T-helper 2 cell treated with Interferon-gamma antibody and Interleukin-4, amounts not matched to agents 5 μg/mL and 100 μg/mL, for 36 hours (primary cell): ENCODE data around the gene PCDH9.

ENCODE experiments used
- DNase-seq: peaks from one replicate; pipeline ENCODE4 v3.0.0; 2021; ENCODE audit warnings: low spot score
- H3K27ac Mint-ChIP-seq: one replicate; pipeline ENCODE4 v1.8.0; 2021; ENCODE audit warnings: mild to moderate bottlenecking, mixed read lengths
- H3K27me3 Mint-ChIP-seq: one replicate; pipeline ENCODE4 v1.8.0; 2021; ENCODE audit warnings: low read depth, mixed read lengths
- H3K36me3 Mint-ChIP-seq: one replicate; pipeline ENCODE4 v1.8.0; 2021; ENCODE audit warnings: low read depth, mixed read lengths
- H3K4me1 Mint-ChIP-seq: one replicate; pipeline ENCODE4 v1.8.0; 2021; ENCODE audit warnings: low read depth, mixed read lengths
- H3K4me3 Mint-ChIP-seq: one replicate; pipeline ENCODE4 v1.8.0; 2022; ENCODE audit warnings: mild to moderate bottlenecking, moderate library complexity, mixed read lengths
- H3K9me3 Mint-ChIP-seq: one replicate; pipeline ENCODE4 v1.8.0; 2021; ENCODE audit warnings: mixed read lengths

PCDH9 gene

GRCh38 chr13:66576381-66576780, 653.8 kb downstream of the PCDH9 start:
- H3K4me3 Mint-ChIP-seq, result no peak overlapping the region
- no peaks in the 10 kb centered on the region for H3K36me3 Mint-ChIP-seq
- H3K27ac Mint-ChIP-seq, result no peak overlapping the region
- peaks cover 4% of the 10 kb centered on the region for H3K9me3 Mint-ChIP-seq
- no peak for DNase-seq
- H3K27me3 Mint-ChIP-seq, result no peaks in the 10 kb centered on the region
- no peaks in the 10 kb centered on the region for H3K4me1 Mint-ChIP-seq

DNA sequence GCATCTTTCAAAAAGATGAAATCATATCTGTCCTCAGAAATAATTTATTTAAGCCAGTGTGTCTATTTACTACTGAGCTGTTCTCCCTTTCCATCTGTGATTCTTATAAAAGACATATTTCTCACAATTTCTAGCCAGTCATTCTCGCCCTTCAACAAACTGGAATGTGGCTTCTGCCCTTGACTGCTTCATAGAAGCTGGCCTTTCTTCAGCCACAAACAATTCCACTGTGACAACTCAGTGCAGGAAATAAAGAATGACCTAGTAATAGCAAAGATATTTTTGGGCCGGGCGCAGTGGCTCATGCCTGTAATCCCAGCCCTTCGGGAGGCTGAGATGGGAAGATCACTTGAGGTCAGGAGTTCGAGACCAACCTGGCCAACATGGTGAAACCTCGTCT, 655.5 kb downstream of the PCDH9 start:
- Mint-ChIP-seq H3K27me3 (no peaks in the 10 kb centered on the region), H3K4me3 (no peak overlapping the region), H3K9me3 (peaks cover 4% of the 10 kb centered on the region), H3K4me1 (no peaks in the 10 kb centered on the region), H3K36me3 (no peaks in the 10 kb centered on the region), H3K27ac (no peak overlapping the region)
- DNase-seq, result no peak

- H3K36me3 Mint-ChIP-seq, result no peaks in the 10 kb centered on the region
- H3K27ac Mint-ChIP-seq, result no peak overlapping the region
- H3K27me3 Mint-ChIP-seq, result no peaks in the 10 kb centered on the region
- no peak overlapping the region for H3K4me3 Mint-ChIP-seq
- no peaks in the 10 kb centered on the region for H3K9me3 Mint-ChIP-seq
- no peak for DNase-seq
- no peaks in the 10 kb centered on the region for H3K4me1 Mint-ChIP-seq
Observed at GRCh38 chr13:66567899-66568612, 662.1 kb downstream of the PCDH9 start.

GRCh38 chr13:66565279-66565678, 664.9 kb downstream of the PCDH9 start:
- H3K4me3 Mint-ChIP-seq, result no peak overlapping the region
- H3K36me3 Mint-ChIP-seq, result no peaks in the 10 kb centered on the region
- no peak overlapping the region for H3K27ac Mint-ChIP-seq
- no peaks in the 10 kb centered on the region for H3K4me1 Mint-ChIP-seq
- H3K9me3 Mint-ChIP-seq, result no peaks in the 10 kb centered on the region
- no peak for DNase-seq
- no peaks in the 10 kb centered on the region for H3K27me3 Mint-ChIP-seq

DNA sequence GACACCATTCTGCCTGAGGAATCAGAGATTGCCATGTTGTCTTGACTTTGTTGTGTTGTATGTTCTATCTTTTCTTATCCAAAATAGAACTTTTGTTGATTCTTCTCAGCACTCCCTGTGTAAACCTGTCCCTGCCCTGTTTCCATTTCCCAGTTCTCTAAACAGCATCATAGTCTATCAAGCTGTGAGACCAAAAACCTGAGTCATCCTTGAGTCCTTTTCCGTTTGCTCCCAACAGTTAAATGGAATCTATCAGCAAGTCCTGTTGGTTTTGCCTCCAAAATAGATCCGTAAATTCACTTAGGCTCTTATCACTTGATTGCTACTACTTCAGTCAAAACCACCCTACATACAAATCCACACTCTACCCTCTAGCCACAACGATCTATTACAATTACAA, 667.1 kb downstream of the PCDH9 start:
- H3K36me3 Mint-ChIP-seq, result no peaks in the 10 kb centered on the region
- no peaks in the 10 kb centered on the region for H3K4me1 Mint-ChIP-seq
- H3K27ac Mint-ChIP-seq, result no peak overlapping the region
- no peak for DNase-seq
- H3K9me3 Mint-ChIP-seq, result no peaks in the 10 kb centered on the region
- no peak overlapping the region for H3K4me3 Mint-ChIP-seq
- H3K27me3 Mint-ChIP-seq, result no peaks in the 10 kb centered on the region

DNA sequence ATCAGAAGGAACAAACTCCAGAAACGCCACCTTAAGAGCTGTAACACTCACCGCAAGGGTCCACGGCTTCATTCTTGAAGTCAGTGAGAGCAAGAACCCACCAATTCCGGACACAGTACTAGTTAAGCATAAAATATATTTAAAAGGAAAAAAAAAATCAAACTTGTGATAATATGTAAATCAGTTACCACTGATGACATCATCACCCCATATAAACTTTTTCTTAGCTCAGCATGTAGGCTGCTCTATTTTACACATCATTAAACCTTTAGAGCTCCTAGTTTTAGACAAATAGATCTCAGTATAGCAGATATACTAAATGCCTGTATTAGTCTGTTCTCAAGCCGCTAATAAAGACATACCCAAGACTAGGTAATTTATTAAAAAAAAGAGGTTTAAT, 668.1 kb downstream of the PCDH9 start:
- DNase-seq, result no peak
- Mint-ChIP-seq H3K4me1 (no peaks in the 10 kb centered on the region), H3K27ac (no peak overlapping the region), H3K36me3 (no peaks in the 10 kb centered on the region), H3K9me3 (no peaks in the 10 kb centered on the region), H3K27me3 (no peaks in the 10 kb centered on the region), H3K4me3 (no peak overlapping the region)

DNA sequence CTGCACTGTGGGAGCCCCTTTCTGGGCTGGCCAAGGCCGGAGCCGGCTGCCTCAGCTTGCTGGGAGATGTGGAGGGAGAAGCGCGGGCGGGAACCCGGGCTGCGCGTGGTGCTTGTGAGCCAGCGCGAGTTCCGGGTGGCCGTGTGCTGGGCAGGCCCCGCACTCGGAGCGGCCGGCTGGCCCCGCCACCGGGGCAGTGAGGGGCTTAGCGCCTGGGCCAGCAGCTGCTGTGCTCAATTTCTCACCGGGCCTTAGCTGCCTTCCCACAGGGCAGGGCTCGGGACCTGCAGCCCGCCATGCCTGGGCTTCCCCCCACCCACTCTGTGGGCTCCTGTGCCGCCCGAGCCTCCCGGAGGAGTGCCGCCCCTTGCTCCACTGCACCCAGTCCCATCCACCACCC, 669.1 kb downstream of the PCDH9 start:
- H3K27ac Mint-ChIP-seq, result no peak overlapping the region
- no peaks in the 10 kb centered on the region for H3K9me3 Mint-ChIP-seq
- H3K4me1 Mint-ChIP-seq, result no peaks in the 10 kb centered on the region
- H3K27me3 Mint-ChIP-seq, result no peaks in the 10 kb centered on the region
- H3K4me3 Mint-ChIP-seq, result no peak overlapping the region
- no peaks in the 10 kb centered on the region for H3K36me3 Mint-ChIP-seq
- no peak for DNase-seq

DNA sequence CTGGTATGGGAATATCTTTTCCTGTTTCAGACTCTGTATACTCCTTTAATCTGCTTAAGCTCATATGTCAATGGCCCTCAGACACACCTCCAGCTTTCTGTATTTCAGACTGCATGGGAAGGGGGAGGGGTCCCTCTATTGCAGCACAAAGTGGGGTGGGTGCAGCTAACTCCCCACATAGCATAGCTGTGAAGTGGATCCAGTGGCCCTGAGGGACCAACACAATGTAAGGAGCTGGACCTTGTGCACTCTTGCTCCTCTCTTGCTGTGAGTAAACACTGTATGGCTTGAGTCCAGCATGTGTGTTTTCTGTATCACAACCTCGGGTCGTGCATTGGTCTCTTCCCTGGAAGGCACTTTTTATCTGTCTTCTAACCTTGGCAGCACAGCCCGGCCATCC, 669.9 kb downstream of the PCDH9 start:
- Mint-ChIP-seq H3K9me3 (no peaks in the 10 kb centered on the region), H3K4me3 (no peak overlapping the region), H3K27me3 (no peaks in the 10 kb centered on the region), H3K4me1 (no peaks in the 10 kb centered on the region), H3K27ac (no peak overlapping the region), H3K36me3 (no peaks in the 10 kb centered on the region)
- DNase-seq, result no peak

DNA sequence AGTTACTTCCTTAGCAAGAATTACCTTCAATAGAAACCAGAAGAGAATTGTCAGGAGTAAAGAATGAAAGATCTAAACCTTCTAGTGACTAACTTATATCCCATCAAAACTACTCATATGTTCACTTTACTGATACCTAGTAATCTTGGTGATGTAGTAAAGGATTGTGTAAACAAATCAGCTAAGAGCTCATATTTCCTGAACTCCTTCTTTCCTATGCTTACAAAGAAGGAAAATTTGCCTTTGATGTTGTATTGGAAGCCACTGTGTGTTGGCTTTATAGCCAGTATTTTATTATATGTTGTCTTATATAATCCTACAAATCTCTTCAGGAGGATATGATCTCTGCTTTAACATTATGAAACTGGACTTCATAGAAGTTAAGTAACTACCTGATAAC, 671.0 kb downstream of the PCDH9 start:
- Mint-ChIP-seq H3K4me1 (no peaks in the 10 kb centered on the region), H3K4me3 (no peak overlapping the region), H3K36me3 (no peaks in the 10 kb centered on the region), H3K9me3 (no peaks in the 10 kb centered on the region), H3K27ac (no peak overlapping the region), H3K27me3 (no peaks in the 10 kb centered on the region)
- no peak for DNase-seq

- Mint-ChIP-seq H3K9me3 (no peaks in the 10 kb centered on the region), H3K36me3 (no peaks in the 10 kb centered on the region), H3K27me3 (no peaks in the 10 kb centered on the region), H3K27ac (no peak overlapping the region), H3K4me3 (no peak overlapping the region), H3K4me1 (no peaks in the 10 kb centered on the region)
- DNase-seq, result no peak
Observed at GRCh38 chr13:66558506-66558905, 671.6 kb downstream of the PCDH9 start.

DNA sequence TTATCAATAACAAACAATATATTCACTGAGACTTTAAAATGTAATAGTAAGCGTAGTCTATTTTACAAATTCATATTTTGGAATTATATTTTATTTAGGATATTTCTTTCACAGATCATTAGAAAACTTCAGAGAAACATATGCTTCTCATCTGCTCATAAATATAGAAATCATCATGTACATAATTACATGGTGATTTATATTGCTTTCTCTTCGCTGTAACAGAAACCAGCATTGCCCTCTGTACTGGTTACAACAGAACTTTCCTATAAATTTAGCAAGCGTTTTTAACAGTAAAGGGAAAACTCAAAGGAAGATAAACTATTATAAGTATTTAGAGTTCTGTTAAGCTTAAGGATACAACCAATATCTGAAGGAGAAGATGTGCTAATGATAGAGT, 672.8 kb downstream of the PCDH9 start:
- no peak overlapping the region for H3K27ac Mint-ChIP-seq
- H3K36me3 Mint-ChIP-seq, result no peaks in the 10 kb centered on the region
- H3K27me3 Mint-ChIP-seq, result no peaks in the 10 kb centered on the region
- H3K9me3 Mint-ChIP-seq, result peaks cover 2% of the 10 kb centered on the region
- H3K4me3 Mint-ChIP-seq, result no peak overlapping the region
- no peak for DNase-seq
- H3K4me1 Mint-ChIP-seq, result no peaks in the 10 kb centered on the region

- Mint-ChIP-seq H3K36me3 (no peaks in the 10 kb centered on the region), H3K4me1 (no peaks in the 10 kb centered on the region), H3K27ac (no peak overlapping the region), H3K9me3 (peaks cover 7% of the 10 kb centered on the region), H3K4me3 (no peak overlapping the region), H3K27me3 (no peaks in the 10 kb centered on the region)
- no peak for DNase-seq
Observed at GRCh38 chr13:66556306-66556705, 673.8 kb downstream of the PCDH9 start.

- H3K9me3 Mint-ChIP-seq, result peaks cover 7% of the 10 kb centered on the region
- H3K27ac Mint-ChIP-seq, result no peak overlapping the region
- DNase-seq, result no peak
- H3K4me1 Mint-ChIP-seq, result no peaks in the 10 kb centered on the region
- H3K36me3 Mint-ChIP-seq, result no peaks in the 10 kb centered on the region
- no peak overlapping the region for H3K4me3 Mint-ChIP-seq
- no peaks in the 10 kb centered on the region for H3K27me3 Mint-ChIP-seq
Observed at GRCh38 chr13:66553391-66553790, 676.7 kb downstream of the PCDH9 start.

DNA sequence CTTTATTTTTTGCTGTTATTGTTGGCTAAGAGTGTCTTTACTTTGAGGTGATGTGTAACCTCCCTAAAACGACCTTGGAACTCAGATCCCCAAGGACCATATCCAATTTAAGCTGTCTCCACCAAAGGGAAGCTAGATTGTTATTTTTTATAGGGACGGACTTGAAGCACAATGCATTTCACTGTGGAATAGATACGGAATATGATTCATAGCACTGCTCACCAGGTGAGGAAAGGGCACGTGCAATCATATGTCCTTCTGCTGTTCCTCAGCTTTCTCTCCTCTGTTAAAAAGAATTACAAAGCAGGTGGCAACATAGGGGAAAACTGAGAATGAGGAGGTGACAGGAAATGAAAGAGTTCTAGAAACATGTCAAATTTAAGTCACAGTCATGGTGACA, 679.0 kb downstream of the PCDH9 start:
- H3K9me3 Mint-ChIP-seq, result peaks cover 7% of the 10 kb centered on the region
- no peaks in the 10 kb centered on the region for H3K4me1 Mint-ChIP-seq
- no peaks in the 10 kb centered on the region for H3K36me3 Mint-ChIP-seq
- H3K27me3 Mint-ChIP-seq, result no peaks in the 10 kb centered on the region
- H3K27ac Mint-ChIP-seq, result no peak overlapping the region
- no peak overlapping the region for H3K4me3 Mint-ChIP-seq
- no peak for DNase-seq

DNA sequence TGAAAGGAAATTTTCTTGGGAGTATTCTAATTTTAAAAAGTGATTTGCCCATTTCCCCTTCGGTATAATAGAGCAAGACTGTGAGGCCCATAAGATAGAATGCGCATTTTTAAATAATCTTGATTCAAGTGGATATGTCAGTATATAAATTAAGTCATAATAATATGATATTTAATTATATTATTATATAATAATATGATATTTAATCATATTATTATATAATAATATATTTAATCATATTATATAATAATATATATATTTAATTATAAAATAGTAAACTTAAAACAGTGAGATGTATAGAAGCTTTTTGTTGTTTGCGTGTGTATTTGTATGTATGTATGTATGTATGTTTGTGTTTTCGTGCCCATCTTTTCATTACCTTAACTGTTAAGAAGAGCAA, 682.5 kb downstream of the PCDH9 start:
- no peaks in the 10 kb centered on the region for H3K4me1 Mint-ChIP-seq
- H3K4me3 Mint-ChIP-seq, result no peak overlapping the region
- H3K36me3 Mint-ChIP-seq, result no peaks in the 10 kb centered on the region
- DNase-seq, result no peak
- no peak overlapping the region for H3K27ac Mint-ChIP-seq
- no peaks in the 10 kb centered on the region for H3K27me3 Mint-ChIP-seq
- peaks cover 7% of the 10 kb centered on the region for H3K9me3 Mint-ChIP-seq
